T-helper 2 cell treated with Interferon-gamma antibody and Interleukin-4, amounts not matched to agents 5 μg/mL and 100 μg/mL, for 36 hours (primary cell): ENCODE data around the gene THOC2.
"Not testable (repeated sequence)": the region's sequence is repeated elsewhere in the genome, so short reads cannot be mapped to it uniquely, and the experiment has no call there.

Experiments used
- DNase-seq: peaks from one replicate; pipeline ENCODE4 v3.0.0; 2021; ENCODE audit warnings: low spot score
- H3K27ac Mint-ChIP-seq: one replicate; pipeline ENCODE4 v1.8.0; 2021; ENCODE audit warnings: mild to moderate bottlenecking, mixed read lengths
- H3K27me3 Mint-ChIP-seq: one replicate; pipeline ENCODE4 v1.8.0; 2021; ENCODE audit warnings: low read depth, mixed read lengths
- H3K36me3 Mint-ChIP-seq: one replicate; pipeline ENCODE4 v1.8.0; 2021; ENCODE audit warnings: low read depth, mixed read lengths
- H3K4me1 Mint-ChIP-seq: one replicate; pipeline ENCODE4 v1.8.0; 2021; ENCODE audit warnings: low read depth, mixed read lengths
- H3K4me3 Mint-ChIP-seq: one replicate; pipeline ENCODE4 v1.8.0; 2022; ENCODE audit warnings: mild to moderate bottlenecking, moderate library complexity, mixed read lengths
- H3K9me3 Mint-ChIP-seq: one replicate; pipeline ENCODE4 v1.8.0; 2021; ENCODE audit warnings: mixed read lengths

THOC2 gene

DNA sequence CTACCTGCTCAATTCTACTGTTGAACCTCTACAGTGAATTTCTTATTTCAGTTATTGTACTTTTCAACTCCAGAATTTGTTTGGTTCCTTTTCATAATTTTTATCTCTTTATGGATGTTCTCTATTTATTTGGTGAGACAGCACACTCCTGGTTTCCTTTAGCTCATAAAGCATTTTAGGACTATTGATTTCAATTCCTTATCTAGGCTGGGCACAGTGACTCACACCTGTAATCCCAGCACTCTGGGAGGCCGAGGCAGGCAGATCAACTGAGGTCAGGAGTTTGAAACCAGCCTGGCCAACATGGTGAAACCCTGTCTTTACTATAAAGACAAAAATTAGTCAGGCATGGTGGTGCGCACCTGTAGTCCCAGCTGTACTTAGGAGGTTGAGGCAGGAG lies 57.7 kb downstream of the THOC2 start:
- peaks cover 30% of the 10 kb centered on the region for H3K36me3 Mint-ChIP-seq
- no peaks in the 10 kb centered on the region for H3K27me3 Mint-ChIP-seq
- DNase-seq: no peak
- H3K9me3 Mint-ChIP-seq: no peaks in the 10 kb centered on the region
- H3K27ac Mint-ChIP-seq: no peak overlapping the region
- no peak overlapping the region for H3K4me3 Mint-ChIP-seq
- H3K4me1 Mint-ChIP-seq: peaks cover 2% of the 10 kb centered on the region

DNA sequence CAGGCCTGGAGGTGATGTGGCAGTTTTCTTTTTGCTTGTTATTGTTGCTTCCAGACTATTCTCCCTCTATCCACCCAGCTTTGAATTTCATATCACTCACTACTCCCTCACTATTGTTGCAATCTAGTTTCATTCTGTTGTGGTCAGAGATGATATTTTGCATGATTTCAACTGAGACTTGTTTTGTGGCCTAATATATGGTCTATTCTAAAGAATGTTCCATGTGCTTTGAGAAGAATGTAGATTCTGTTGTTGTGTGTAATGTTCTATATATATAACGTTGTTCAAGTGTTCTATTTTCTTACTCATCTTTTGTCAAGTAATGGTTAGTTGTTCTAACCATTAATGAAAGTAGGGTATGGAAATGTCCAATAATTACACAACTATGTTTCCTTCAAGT lies 59.0 kb downstream of the THOC2 start:
- Mint-ChIP-seq H3K9me3 (no peaks in the 10 kb centered on the region), H3K27me3 (no peaks in the 10 kb centered on the region), H3K36me3 (peaks cover 30% of the 10 kb centered on the region), H3K4me3 (no peak overlapping the region), H3K27ac (no peak overlapping the region), H3K4me1 (peaks cover 2% of the 10 kb centered on the region)
- no peak for DNase-seq

DNA sequence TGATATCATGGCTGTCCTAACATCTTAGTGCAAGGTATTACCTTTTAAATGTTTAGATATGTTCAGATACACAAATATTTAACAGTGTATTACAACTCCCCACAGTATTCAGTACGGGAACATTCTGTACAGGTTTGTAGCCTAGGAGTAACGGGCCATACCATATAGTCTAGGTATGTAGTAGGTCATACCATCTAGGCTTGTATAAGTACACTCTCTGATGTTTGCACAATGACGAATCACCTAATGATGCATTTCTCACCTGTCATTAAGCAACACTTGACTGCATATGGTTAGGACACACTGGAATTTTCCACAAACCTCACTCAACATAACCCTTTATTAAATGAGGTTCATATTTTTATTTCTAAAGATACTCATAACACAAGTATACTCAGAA lies 67.7 kb downstream of the THOC2 start:
- H3K36me3 Mint-ChIP-seq: peaks cover 51% of the 10 kb centered on the region
- H3K4me3 Mint-ChIP-seq: no peak overlapping the region
- H3K4me1 Mint-ChIP-seq: no peaks in the 10 kb centered on the region
- H3K27ac Mint-ChIP-seq: no peak overlapping the region
- no peak for DNase-seq
- no peaks in the 10 kb centered on the region for H3K9me3 Mint-ChIP-seq
- H3K27me3 Mint-ChIP-seq: no peaks in the 10 kb centered on the region

DNA sequence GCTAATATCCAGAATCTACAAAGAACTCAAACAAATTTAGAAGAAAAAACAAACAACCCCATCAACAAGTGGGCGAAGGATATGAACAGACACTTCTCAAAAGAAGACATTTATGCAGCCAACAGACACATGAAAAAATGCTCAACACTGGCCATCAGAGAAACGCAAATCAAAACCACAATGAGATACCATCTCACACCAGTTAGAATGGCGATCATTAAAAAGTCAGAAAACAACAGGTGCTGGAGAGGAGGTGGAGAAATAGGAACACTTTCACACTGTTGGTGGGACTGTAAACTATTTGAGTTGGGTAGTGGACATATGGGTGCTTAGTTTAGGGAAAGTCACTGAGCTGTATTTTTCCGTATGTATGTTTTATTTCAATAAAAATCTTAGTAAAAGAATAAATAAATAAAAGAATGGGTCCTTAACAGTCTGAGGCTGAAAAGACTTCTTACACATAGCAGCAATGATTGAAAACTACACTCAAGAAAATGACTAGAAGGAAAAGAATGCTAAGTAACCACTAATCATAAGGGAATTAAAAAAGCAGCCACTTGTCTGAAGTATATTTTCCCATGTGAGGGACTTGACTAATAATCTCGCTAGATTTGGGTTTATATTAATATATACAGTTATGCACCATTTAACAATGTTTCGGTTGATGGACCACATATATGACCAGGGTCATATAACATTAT lies 68.2 kb downstream of the THOC2 start:
- not testable (repeated sequence) for H3K27ac Mint-ChIP-seq, H3K27me3 Mint-ChIP-seq, H3K4me3 Mint-ChIP-seq, H3K9me3 Mint-ChIP-seq, DNase-seq, H3K4me1 Mint-ChIP-seq
- H3K36me3 Mint-ChIP-seq: peaks cover 51% of the 10 kb centered on the region

DNA sequence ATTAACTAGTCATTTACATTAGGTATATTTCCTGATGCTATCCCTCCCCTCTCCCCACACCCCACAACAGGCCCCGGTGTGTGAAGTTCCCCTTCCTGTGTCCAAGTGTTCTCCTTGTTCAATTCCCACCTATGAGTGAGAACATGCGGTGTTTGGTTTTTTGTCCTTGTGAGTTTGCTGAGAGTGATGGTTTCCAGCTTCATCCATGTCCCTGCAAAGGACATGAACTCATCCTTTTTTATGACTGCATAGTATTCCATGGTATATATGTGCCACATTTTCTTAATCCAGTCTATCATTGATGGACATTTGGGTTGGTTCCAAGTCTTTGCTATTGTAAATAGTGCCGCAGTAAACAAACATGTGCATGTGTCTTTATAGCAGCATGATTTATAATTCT lies 69.1 kb downstream of the THOC2 start:
- not testable (repeated sequence) for H3K4me1 Mint-ChIP-seq, H3K9me3 Mint-ChIP-seq, H3K4me3 Mint-ChIP-seq, DNase-seq, H3K27ac Mint-ChIP-seq, H3K27me3 Mint-ChIP-seq
- peaks cover 48% of the 10 kb centered on the region for H3K36me3 Mint-ChIP-seq

DNA sequence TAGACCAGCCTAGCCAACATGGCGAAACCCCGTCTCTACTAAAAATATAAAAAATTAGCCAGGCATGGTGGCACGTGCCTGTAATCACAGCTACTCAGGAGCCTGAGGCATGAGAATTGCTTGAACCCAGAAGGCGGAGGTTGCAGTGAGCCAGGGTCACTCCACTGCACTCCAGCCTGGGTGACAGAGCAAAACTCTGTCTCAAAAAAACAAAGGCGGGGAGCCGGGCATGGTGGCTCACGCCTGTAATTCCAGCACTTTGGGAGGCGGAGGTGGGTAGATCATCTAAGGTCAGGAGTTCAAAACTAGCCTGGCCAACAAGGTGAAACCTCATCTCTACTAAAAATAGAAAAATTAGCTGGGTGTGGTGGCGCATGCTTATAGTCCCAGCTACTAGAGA lies 76.3 kb downstream of the THOC2 start:
- not testable (repeated sequence) for H3K27ac Mint-ChIP-seq, H3K27me3 Mint-ChIP-seq, H3K4me1 Mint-ChIP-seq, H3K9me3 Mint-ChIP-seq, H3K4me3 Mint-ChIP-seq, DNase-seq
- peaks cover 35% of the 10 kb centered on the region for H3K36me3 Mint-ChIP-seq

DNA sequence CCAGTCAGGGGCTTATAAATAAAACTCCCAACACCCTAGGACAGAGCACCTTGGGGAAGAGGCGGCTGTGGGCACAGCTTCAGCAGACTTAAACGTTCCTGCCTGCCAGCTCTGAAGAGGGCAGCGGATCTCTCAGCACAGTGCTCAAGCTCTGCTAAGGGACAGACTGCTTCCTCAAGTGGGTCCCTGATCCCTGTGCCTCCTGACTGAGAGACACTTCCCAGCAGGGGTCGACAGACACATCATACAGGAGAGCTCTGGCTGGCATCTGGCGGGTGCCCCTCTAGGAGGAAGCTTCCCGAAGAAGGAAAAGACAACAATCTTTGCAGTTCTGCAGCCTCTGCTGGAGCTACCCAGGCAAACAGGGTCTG lies 84.1 kb downstream of the THOC2 start:
- Mint-ChIP-seq H3K36me3 (peaks cover 26% of the 10 kb centered on the region), H3K4me1 (peaks cover 16% of the 10 kb centered on the region)
- DNase-seq, H3K9me3 Mint-ChIP-seq, H3K27me3 Mint-ChIP-seq, H3K27ac Mint-ChIP-seq, H3K4me3 Mint-ChIP-seq: not testable (repeated sequence)

DNA sequence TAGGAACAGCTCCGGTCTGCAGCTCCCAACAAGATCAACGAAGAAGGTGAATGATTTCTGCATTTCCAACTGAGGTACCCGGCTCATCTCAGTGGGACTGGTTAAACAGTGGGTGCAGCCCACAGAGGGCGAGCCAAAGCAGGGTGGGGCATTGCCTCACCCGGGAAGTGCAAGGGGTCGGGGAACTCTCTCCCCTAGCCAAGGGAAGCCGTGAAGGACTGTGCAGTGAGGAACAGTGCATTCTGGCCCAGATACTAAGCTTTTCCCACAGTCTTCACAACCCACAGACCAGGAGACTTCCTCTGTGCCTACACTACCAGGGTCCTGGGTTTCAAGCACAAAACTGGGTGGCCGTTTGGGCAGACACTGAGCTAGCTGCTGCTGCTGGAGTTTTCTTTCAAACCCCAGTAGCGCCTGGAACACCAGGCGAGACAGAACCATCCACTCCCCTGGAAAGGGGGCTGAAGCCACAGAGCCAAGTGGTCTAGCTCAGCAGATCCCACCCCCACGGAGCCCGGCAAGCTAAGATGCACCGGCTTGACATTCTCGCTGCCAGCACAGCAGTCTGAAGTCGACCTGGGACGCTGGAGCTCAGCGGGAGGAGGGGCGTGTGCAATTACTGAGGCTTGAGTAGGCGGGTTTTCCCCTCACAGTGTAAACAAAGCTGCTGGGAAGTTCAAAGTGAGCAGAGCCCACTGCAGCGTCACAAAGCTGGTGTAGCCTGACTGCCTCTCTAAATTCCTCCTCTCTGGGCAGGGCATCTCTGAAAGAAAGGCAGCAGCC lies 84.6 kb downstream of the THOC2 start:
- H3K36me3 Mint-ChIP-seq: peaks cover 25% of the 10 kb centered on the region
- H3K4me3 Mint-ChIP-seq: no peak overlapping the region
- H3K9me3 Mint-ChIP-seq: no peaks in the 10 kb centered on the region
- no peaks in the 10 kb centered on the region for H3K27me3 Mint-ChIP-seq
- no peak overlapping the region for H3K27ac Mint-ChIP-seq
- H3K4me1 Mint-ChIP-seq: peaks cover 16% of the 10 kb centered on the region
- DNase-seq: no peak

DNA sequence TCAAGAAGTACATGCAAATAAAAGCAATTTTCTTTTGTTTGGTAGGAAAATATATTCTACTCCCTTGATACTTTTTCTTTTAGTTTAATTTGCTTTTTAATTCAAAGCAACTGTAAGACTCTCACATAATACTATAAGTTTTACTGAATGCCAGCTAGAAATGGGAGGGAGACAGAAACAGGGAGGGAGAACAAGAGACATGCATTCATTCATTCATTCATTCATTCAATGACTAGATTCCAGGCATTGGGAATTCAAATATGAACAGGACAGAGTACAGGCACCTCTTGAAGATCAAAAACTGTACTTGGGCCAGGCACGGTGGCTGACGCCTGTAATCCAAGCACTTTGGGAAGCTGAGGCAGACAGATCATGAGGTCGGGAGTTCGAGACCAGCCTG lies 85.6 kb downstream of the THOC2 start:
- Mint-ChIP-seq H3K27ac (no peak overlapping the region), H3K36me3 (peaks cover 19% of the 10 kb centered on the region), H3K27me3 (no peaks in the 10 kb centered on the region), H3K9me3 (no peaks in the 10 kb centered on the region), H3K4me3 (no peak overlapping the region), H3K4me1 (peaks cover 12% of the 10 kb centered on the region)
- DNase-seq: no peak

DNA sequence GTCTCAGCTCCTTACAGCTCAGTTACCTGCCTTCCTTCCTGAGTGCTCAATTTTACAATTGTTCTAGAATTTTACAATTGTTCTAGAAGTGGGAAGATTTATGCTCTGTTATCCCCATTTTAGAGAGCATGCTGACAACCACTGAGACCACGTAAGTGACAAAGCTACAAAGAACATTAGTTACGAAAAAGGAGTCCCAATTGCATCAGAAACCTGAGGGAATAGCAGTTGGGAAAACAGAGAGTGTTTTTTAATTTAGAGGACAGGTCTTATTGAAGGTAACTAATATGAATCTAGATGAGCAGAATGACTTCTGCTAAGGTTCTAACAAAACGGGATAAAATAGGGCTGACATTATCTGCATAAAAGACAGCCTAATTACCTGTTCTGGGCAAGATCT lies 103.3 kb downstream of the THOC2 start:
- no peaks in the 10 kb centered on the region for H3K27me3 Mint-ChIP-seq
- H3K4me3 Mint-ChIP-seq: no peak overlapping the region
- H3K36me3 Mint-ChIP-seq: peaks cover 39% of the 10 kb centered on the region
- DNase-seq: no peak
- H3K9me3 Mint-ChIP-seq: no peaks in the 10 kb centered on the region
- no peak overlapping the region for H3K27ac Mint-ChIP-seq
- peaks cover 8% of the 10 kb centered on the region for H3K4me1 Mint-ChIP-seq

DNA sequence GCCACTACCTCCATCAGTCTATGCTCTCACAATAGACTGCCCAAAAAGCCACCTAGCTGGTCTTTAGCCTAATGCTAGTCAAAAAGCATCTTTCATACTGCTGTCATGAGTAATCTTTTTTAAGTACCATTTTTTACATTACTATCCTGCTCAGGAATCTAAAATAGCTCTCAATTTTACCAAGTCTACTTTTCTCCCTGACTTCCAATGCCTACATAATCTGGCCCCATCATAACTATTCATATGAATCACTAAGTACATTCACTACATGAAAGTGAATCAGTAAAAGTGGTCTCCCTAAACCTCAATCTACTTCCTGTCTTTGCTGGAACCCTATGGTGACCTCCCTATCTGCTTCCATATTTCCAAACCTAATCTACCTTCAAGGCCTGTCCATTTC lies 105.9 kb downstream of the THOC2 start:
- Mint-ChIP-seq H3K4me1 (peaks cover 8% of the 10 kb centered on the region), H3K27ac (peak overlapping the region; percentile 18), H3K27me3 (no peaks in the 10 kb centered on the region), H3K9me3 (no peaks in the 10 kb centered on the region), H3K4me3 (no peak overlapping the region), H3K36me3 (peaks cover 41% of the 10 kb centered on the region)
- no peak for DNase-seq

DNA sequence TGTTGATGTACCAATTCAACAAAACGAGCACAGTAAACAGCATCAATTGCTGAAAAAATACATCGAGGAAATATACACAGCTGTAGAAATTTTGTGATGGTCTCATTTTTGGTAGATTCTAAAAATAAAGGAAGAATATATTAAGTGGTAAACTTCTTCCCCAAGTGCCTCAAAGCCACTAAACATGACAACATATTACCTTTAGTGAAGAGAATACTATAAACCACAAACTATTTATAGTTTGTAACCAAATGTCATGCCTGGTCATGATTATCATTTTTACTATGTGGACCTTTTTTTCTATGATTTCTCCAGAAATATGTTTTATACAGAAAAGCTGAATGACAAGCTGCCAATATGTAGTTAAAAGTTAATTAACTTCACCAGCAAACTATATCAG lies 106.9 kb downstream of the THOC2 start:
- no peak overlapping the region for H3K4me3 Mint-ChIP-seq
- H3K36me3 Mint-ChIP-seq: peaks cover 39% of the 10 kb centered on the region
- H3K4me1 Mint-ChIP-seq: peaks cover 8% of the 10 kb centered on the region

DNA sequence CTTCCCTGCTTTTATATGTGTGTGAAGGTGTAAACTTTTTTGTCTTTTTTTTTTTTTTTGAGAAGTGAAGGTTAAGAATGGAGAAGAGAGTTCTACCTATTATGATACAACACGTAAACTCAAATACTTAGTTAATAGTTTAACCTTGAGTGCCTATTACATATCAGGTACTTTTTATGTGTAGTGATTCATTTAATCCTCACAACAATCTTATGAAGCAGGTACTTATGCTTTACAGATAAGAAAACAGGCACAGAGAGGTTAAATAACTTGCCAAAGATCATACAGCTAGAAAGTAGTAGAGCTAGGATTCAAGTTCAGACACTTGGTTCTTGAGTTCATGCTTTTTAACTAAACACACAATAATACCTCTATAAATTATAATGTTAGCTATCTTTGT lies 107.4 kb downstream of the THOC2 start:
- Mint-ChIP-seq H3K4me1 (peaks cover 8% of the 10 kb centered on the region), H3K27ac (no peak overlapping the region), H3K27me3 (no peaks in the 10 kb centered on the region), H3K4me3 (no peak overlapping the region), H3K36me3 (peaks cover 40% of the 10 kb centered on the region), H3K9me3 (no peaks in the 10 kb centered on the region)
- DNase-seq: no peak

More for the DNA sequence above, 106.9 kb downstream of the THOC2 start:
- DNase-seq: no peak
- Mint-ChIP-seq H3K9me3 (no peaks in the 10 kb centered on the region), H3K27ac (no peak overlapping the region), H3K27me3 (no peaks in the 10 kb centered on the region)

DNA sequence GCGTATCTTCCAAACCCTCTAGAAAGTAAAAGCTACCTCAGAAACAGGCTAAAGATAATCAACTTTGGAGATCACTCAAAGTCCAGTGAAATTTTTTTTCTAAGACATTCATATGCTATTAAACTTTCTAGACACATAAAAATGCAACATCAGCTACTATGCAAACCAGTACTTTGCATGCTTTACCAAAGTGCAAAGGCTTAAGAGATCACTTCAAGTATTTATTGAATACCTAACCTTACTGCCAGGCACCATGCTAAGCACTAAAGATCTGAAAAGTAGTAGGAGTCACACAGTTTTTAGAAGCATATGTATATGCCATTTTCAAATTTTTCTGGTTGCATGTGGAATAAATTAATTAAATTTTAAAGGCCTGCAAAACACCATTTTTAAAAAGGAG lies 115.8 kb downstream of the THOC2 start:
- Mint-ChIP-seq H3K4me1 (no peaks in the 10 kb centered on the region), H3K4me3 (no peak overlapping the region), H3K9me3 (no peaks in the 10 kb centered on the region), H3K36me3 (peaks cover 30% of the 10 kb centered on the region), H3K27me3 (no peaks in the 10 kb centered on the region), H3K27ac (no peak overlapping the region)
- DNase-seq: no peak

DNA sequence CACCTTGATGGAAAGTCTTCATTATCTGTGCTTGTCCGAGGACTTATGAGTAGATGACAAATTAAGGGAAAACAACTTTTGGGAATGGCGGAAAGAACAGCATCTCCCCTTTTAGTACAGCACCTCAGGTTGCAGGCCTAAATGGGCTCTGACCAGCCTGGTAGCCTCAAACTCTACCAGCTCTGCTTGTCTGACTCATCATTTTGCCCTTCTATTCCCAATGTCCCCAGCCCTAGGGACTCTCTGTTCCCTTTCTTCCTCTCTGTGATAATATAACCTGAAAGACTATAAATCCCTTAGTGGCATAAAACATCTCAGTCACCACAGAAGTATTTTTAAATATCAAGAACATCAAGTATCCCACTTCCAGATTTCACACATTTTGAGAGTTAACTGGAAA lies 121.9 kb downstream of the THOC2 start:
- no peak overlapping the region for H3K27ac Mint-ChIP-seq
- no peaks in the 10 kb centered on the region for H3K27me3 Mint-ChIP-seq
- H3K36me3 Mint-ChIP-seq: peaks cover 37% of the 10 kb centered on the region
- no peak for DNase-seq
- no peaks in the 10 kb centered on the region for H3K4me1 Mint-ChIP-seq
- H3K4me3 Mint-ChIP-seq: no peak overlapping the region
- no peaks in the 10 kb centered on the region for H3K9me3 Mint-ChIP-seq
